ENCODE results near the gene PIP4P1. TPM values are rescaled to one million over a fixed set of nuclear protein-coding genes. Genes with fewer than 3 reads are reported as not detected.

PIP4P1 gene
- total RNA-seq, 8 experiments from 2014 or later, result 20.7 to 41.0 (median 24.6) TPM

- no peak for ATAC-seq (replicated peaks in 6 of 8)
- in situ Hi-C loops (cut with MboI; ENCODE audit: low pct_unique_long_range_greater_than_20kb in 2 of 9, low sequenced_read_pairs in 9 of 9, unreplicated experiment in 9 of 9), result no loop called here
These were observed 29.3 kb upstream of the PIP4P1 start for GRCh38 chr14:20490563-20490962.

GRCh38 chr14:20489093-20489994, 28.1 kb upstream of the PIP4P1 start:
- ATAC-seq (replicated peaks in 6 of 8), result peak in 3 of 8 experiments; percentile 32 to 88 (median 83)
- 14 to 100% (median 55%) methylated on average over 1 to 5 of the region's 6 CpGs; no CpG with 5 or more reads in 1 of the 10 experiments for WGBS, 10 experiments
- no peak overlapping the region for H3K27ac ChIP-seq
- in situ Hi-C loops (cut with MboI; ENCODE audit: low pct_unique_long_range_greater_than_20kb in 2 of 9, low sequenced_read_pairs in 9 of 9, unreplicated experiment in 9 of 9), result no loop called here
- H3K4me3 ChIP-seq, result no peak overlapping the region
- H3K4me1 ChIP-seq (replicated peaks in 1 of 2), result no peaks in the 10 kb centered on the region

More at GRCh38 chr14:20490563-20490962, 29.3 kb upstream of the PIP4P1 start:
- Histone ChIP-seq H3K4me3 (no peak overlapping the region), H3K27ac (no peak overlapping the region), H3K4me1 (replicated peaks in 1 of 2) (no peaks in the 10 kb centered on the region)
- 28 to 79% (median 49%) methylated on average over 1 to 5 of the region's 6 CpGs; no CpG with 5 or more reads in 2 of the 10 experiments for WGBS, 10 experiments

DNA sequence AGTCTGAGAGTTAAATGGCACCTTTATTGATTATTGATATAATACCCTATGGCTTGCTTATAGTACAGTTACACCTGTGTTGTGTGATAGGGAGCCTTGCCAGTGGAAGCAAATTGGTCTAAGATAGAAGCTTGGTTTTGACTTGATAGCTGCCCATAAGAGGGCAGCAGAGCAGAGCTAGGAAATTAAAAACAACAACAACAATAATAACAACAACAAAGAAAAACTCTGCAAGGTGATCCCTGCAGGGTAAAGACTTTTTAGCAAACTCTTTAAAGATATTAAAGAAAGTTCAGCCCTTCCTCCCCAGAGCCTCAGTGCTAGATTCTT, 26.1 kb upstream of the PIP4P1 start:
- Histone ChIP-seq H3K4me3 (no peak overlapping the region), H3K4me1 (replicated peaks in 1 of 2) (no peaks in the 10 kb centered on the region), H3K27ac (no peak overlapping the region)
- in situ Hi-C loops (cut with MboI; ENCODE audit: low pct_unique_long_range_greater_than_20kb in 2 of 9, low sequenced_read_pairs in 9 of 9, unreplicated experiment in 9 of 9), result no loop called here
- no peak for ATAC-seq (replicated peaks in 6 of 8)

DNA sequence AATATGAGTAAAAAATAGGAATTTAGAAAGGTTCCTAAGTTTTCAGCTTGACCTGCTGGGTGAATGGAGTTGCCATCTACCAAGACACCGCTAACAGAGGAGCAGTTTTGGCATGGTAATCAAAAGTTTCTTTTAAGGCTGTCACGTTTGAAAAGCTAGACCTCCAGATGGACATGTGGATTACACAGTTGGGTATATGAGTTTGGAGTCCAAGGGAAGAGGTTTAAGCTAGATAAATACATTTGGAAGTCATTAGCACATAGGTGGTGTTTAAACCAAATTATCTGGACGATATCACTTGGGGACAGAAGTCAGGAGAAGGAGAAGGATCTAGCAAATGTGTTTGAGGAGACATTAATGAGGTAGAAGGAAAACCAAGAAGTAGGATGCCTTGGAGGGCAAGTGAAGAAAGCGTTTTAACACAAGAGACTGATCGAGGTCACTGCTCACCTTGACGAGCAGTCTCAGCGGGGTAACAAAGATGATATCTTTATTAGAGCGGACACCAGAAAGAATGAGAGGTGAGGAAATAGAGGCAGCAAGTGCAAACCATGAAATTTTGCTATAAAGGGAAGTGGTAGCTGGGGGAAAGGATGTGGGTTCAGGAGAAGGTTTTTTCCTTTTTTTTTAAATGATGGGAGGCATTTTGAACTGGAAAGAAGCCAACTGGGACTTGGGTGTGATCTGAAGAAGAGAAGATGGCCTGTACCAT, 25.6 kb upstream of the PIP4P1 start:
- 31 to 98% (median 73%) methylated on average over 4 to 8 of the region's 8 CpGs for WGBS, 10 experiments
- no peak for ATAC-seq (replicated peaks in 6 of 8)
- Histone ChIP-seq H3K27ac (no peak overlapping the region), H3K4me1 (replicated peaks in 1 of 2) (no peaks in the 10 kb centered on the region), H3K4me3 (no peak overlapping the region)
- in situ Hi-C loops (cut with MboI; ENCODE audit: low pct_unique_long_range_greater_than_20kb in 2 of 9, low sequenced_read_pairs in 9 of 9, unreplicated experiment in 9 of 9), result no loop called here

GRCh38 chr14:20485900-20486299, 24.7 kb upstream of the PIP4P1 start:
- Histone ChIP-seq H3K27ac (no peak overlapping the region), H3K4me1 (replicated peaks in 1 of 2) (no peaks in the 10 kb centered on the region), H3K4me3 (no peak overlapping the region)
- 0 to 68% (median 50%) methylated on average over 1 to 7 of the region's 7 CpGs; no CpG with 5 or more reads in 3 of the 10 experiments for WGBS, 10 experiments
- peak in 1 of 8 experiments; percentile 47 for ATAC-seq (replicated peaks in 6 of 8)
- in situ Hi-C loops (cut with MboI; ENCODE audit: low pct_unique_long_range_greater_than_20kb in 2 of 9, low sequenced_read_pairs in 9 of 9, unreplicated experiment in 9 of 9), result no loop called here

- no peaks in the 10 kb centered on the region for H3K4me1 ChIP-seq (replicated peaks in 1 of 2)
- in situ Hi-C loops (cut with MboI; ENCODE audit: low pct_unique_long_range_greater_than_20kb in 2 of 9, low sequenced_read_pairs in 9 of 9, unreplicated experiment in 9 of 9), result no loop called here
- WGBS, 10 experiments, result 21 to 100% (median 88%) methylated on average over 2 to 5 of the region's 5 CpGs; no CpG with 5 or more reads in 1 of the 10 experiments
- no peak overlapping the region for H3K27ac ChIP-seq
- no peak overlapping the region for H3K4me3 ChIP-seq
- ATAC-seq (replicated peaks in 6 of 8), result no peak
These were observed 21.1 kb upstream of the PIP4P1 start for GRCh38 chr14:20482382-20482781.

- Histone ChIP-seq H3K4me3 (no peak overlapping the region), H3K4me1 (replicated peaks in 1 of 2) (no peaks in the 10 kb centered on the region), H3K27ac (no peak overlapping the region)
- ATAC-seq (replicated peaks in 6 of 8), result no peak
- 57 to 100% (median 80%) methylated on average over 1 to 2 of the region's 2 CpGs; no CpG with 5 or more reads in 1 of the 10 experiments for WGBS, 10 experiments
- in situ Hi-C loops (cut with MboI; ENCODE audit: low pct_unique_long_range_greater_than_20kb in 2 of 9, low sequenced_read_pairs in 9 of 9, unreplicated experiment in 9 of 9), result no loop called here
These were observed 17.7 kb upstream of the PIP4P1 start for GRCh38 chr14:20478894-20479293.

GRCh38 chr14:20477211-20477876, 16.1 kb upstream of the PIP4P1 start:
- in situ Hi-C loops (cut with MboI; ENCODE audit: low pct_unique_long_range_greater_than_20kb in 2 of 9, low sequenced_read_pairs in 9 of 9, unreplicated experiment in 9 of 9), result no loop called here
- H3K4me3 ChIP-seq, result no peak overlapping the region
- H3K4me1 ChIP-seq (replicated peaks in 1 of 2), result no peaks in the 10 kb centered on the region
- H3K27ac ChIP-seq, result no peak overlapping the region
- 20 to 100% (median 100%) methylated on average over 1 of the region's 1 CpG for WGBS, 10 experiments
- ATAC-seq (replicated peaks in 6 of 8), result peak in 2 of 8 experiments; percentile 2 to 36

- Histone ChIP-seq H3K27ac (no peak overlapping the region), H3K4me3 (no peak overlapping the region), H3K4me1 (replicated peaks in 1 of 2) (no peaks in the 10 kb centered on the region)
- 79 to 100% (median 100%) methylated on average over 1 to 5 of the region's 5 CpGs; no CpG with 5 or more reads in 1 of the 10 experiments for WGBS, 10 experiments
- ATAC-seq (replicated peaks in 6 of 8), result no peak
- in situ Hi-C loops (cut with MboI; ENCODE audit: low pct_unique_long_range_greater_than_20kb in 2 of 9, low sequenced_read_pairs in 9 of 9, unreplicated experiment in 9 of 9), result no loop called here
These were observed 15.5 kb upstream of the PIP4P1 start for GRCh38 chr14:20476776-20477175.

DNA sequence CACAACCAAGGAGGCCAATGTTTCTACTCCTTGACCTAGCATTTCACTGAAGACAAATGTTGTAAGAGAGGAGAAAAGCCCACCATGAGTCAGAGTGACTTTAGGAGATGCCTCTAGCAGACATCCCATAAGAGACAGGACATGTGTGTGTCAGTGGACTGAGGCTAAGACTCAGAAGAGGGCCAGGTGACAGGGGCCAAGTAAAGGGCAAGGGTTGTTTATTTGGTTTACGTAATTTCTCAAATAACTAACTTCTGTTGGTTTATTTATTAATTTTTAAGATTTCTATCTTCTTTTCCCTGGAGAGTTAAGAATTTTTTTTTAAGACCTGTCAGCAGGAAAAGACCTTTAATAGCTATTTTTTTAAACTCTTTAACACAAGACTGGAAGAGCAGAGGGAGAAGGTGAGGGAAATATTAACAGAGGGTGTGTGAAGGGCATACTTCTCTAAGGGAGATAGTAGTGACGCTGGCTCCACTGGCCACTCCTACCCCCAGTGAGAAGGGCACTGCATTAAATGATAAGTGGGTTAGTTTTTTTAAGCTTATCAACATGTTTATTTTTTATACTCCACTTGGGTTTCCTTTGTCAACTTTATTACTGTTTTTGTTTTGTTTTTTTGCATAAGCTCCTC, 11.4 kb upstream of the PIP4P1 start:
- whole genome bisulfite sequencing, 10 experiments, result 84 to 100% (median 100%) methylated on average over 1 to 2 of the region's 2 CpGs
- no peak overlapping the region for H3K4me3 ChIP-seq
- peaks cover 8% of the 10 kb centered on the region in 2 donors for H3K4me1 ChIP-seq (replicated peaks in 1 of 2)
- no peak for ATAC-seq (replicated peaks in 6 of 8)
- H3K27ac ChIP-seq, result no peak overlapping the region
- in situ Hi-C loops (cut with MboI; ENCODE audit: low pct_unique_long_range_greater_than_20kb in 2 of 9, low sequenced_read_pairs in 9 of 9, unreplicated experiment in 9 of 9), result loop anchor here in 2 of 9 experiments (25.0 kb wide), 1 partner anchor 135 kb away; the partner anchor contains the start of genes CCNB1IP1 (in 2 of the 2) and PARP2 (in 2 of the 2)

GRCh38 chr14:20470603-20470901, 9.3 kb upstream of the PIP4P1 start:
- peaks cover 8% of the 10 kb centered on the region in 2 donors for H3K4me1 ChIP-seq (replicated peaks in 1 of 2)
- H3K27ac ChIP-seq, result no peak overlapping the region
- ATAC-seq (replicated peaks in 6 of 8), result no peak
- H3K4me3 ChIP-seq, result peak overlapping the region in 4 of 5 donors; percentile 67 to 81 (median 76)
- in situ Hi-C loops (cut with MboI; ENCODE audit: low pct_unique_long_range_greater_than_20kb in 2 of 9, low sequenced_read_pairs in 9 of 9, unreplicated experiment in 9 of 9), result loop anchor here in 2 of 9 experiments (25.0 kb wide), 1 partner anchor 133 kb away; the partner anchor contains the start of genes CCNB1IP1 (in 2 of the 2) and PARP2 (in 2 of the 2)
- WGBS, 10 experiments, result 0% methylated on average over 1 to 2 of the region's 2 CpGs; no CpG with 5 or more reads in 2 of the 10 experiments

- 0 to 3% (median 0%) methylated on average over 1 to 9 of the region's 12 CpGs; no CpG with 5 or more reads in 1 of the 10 experiments for WGBS, 10 experiments
- Histone ChIP-seq H3K4me3 (peak overlapping the region; percentile 52 to 81 (median 75)), H3K4me1 (replicated peaks in 1 of 2) (peaks cover 8% of the 10 kb centered on the region in 2 donors), H3K27ac (no peak overlapping the region)
- in situ Hi-C loops (cut with MboI; ENCODE audit: low pct_unique_long_range_greater_than_20kb in 2 of 9, low sequenced_read_pairs in 9 of 9, unreplicated experiment in 9 of 9), result loop anchor here in 2 of 9 experiments (25.0 kb wide), 1 partner anchor 133 kb away; the partner anchor contains the start of genes CCNB1IP1 (in 2 of the 2) and PARP2 (in 2 of the 2)
- ATAC-seq (replicated peaks in 6 of 8), result peak; percentile 5 to 51 (median 14)
These were observed 8.8 kb upstream of the PIP4P1 start for GRCh38 chr14:20469890-20470602.
